NCI-H1930 (cell line): ENCODE measurements around the gene FOS.

Experiments
- DNase-seq, 2 experiments: peaks; one replicate each; lab custom pipeline; 2025; lab: John Stamatoyannopoulos, UW

FOS gene

GRCh38 chr14:75318353-75318752 lies 39.7 kb downstream of the FOS start:
- no peak for DNase-seq

GRCh38 chr14:75319021-75319420 lies 40.4 kb downstream of the FOS start:
- DNase-seq = no peak

- no peak for DNase-seq
These were observed 41.6 kb downstream of the FOS start for GRCh38 chr14:75320196-75320595.

- DNase-seq = no peak
These were observed 44.1 kb downstream of the FOS start for GRCh38 chr14:75322746-75323145.

GRCh38 chr14:75323571-75323970 lies 44.9 kb downstream of the FOS start:
- no peak for DNase-seq

- DNase-seq = no peak
These were observed 50.0 kb downstream of the FOS start for GRCh38 chr14:75328558-75329155.

GRCh38 chr14:75329369-75329768 lies 50.7 kb downstream of the FOS start:
- DNase-seq = no peak

- no peak for DNase-seq
These were observed 52.8 kb downstream of the FOS start for GRCh38 chr14:75331471-75331870.
